NCI-H774 (cell line): ENCODE results near the gene ZNF324B.
"Not testable (repeated sequence)": the region's sequence is repeated elsewhere in the genome, so short reads cannot be mapped to it uniquely, and the experiment has no call there.

Experiments used
- DNase-seq: peaks from one replicate; lab custom pipeline; 2025; lab: John Stamatoyannopoulos, UW

The ZNF324B gene

GRCh38 chr19:58480481-58480830 lies 29.0 kb downstream of the ZNF324B start:
- no peak for DNase-seq

GRCh38 chr19:58480831-58481230 lies 29.4 kb downstream of the ZNF324B start:
- no peak for DNase-seq

GRCh38 chr19:58482372-58482771 lies 30.9 kb downstream of the ZNF324B start:
- no peak for DNase-seq

GRCh38 chr19:58483776-58484175 lies 32.4 kb downstream of the ZNF324B start:
- no peak for DNase-seq

- DNase-seq: not testable (repeated sequence)
These were observed 32.9 kb downstream of the ZNF324B start for GRCh38 chr19:58484349-58484748.

GRCh38 chr19:58491393-58491792 lies 40.0 kb downstream of the ZNF324B start:
- DNase-seq: no peak

GRCh38 chr19:58492265-58492664 lies 40.8 kb downstream of the ZNF324B start:
- no peak for DNase-seq

- DNase-seq: no peak
These were observed 46.3 kb downstream of the ZNF324B start for GRCh38 chr19:58497634-58498170.

- no peak for DNase-seq
These were observed 47.0 kb downstream of the ZNF324B start for GRCh38 chr19:58498316-58499020.

- peak; percentile 98 for DNase-seq
These were observed 47.9 kb downstream of the ZNF324B start for GRCh38 chr19:58499021-58499927.

- DNase-seq: no peak
These were observed 48.8 kb downstream of the ZNF324B start for GRCh38 chr19:58500242-58500641.
